Measurements from ENCODE around the gene SENP1.

DNA sequence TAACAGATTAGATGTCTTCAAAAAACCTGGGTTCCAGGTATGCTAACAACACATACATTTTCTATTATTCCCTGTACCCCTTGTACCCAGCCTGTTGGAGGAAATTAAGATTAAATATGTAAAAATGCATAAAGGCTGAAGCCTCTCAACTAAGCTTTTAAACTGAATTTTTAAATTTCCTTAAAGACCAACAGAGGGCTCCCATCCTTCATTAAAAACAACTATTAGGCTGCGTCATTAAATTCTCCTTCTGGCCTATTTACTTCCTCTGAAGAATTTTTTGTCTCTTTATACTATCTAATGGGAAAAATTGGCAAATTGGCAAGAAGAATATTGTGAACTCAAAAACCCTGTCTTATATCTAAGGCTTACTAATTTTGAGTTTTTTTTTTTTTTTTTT, 21.8 kb downstream of the SENP1 start:
- TF ChIP-seq, protein P1, sequence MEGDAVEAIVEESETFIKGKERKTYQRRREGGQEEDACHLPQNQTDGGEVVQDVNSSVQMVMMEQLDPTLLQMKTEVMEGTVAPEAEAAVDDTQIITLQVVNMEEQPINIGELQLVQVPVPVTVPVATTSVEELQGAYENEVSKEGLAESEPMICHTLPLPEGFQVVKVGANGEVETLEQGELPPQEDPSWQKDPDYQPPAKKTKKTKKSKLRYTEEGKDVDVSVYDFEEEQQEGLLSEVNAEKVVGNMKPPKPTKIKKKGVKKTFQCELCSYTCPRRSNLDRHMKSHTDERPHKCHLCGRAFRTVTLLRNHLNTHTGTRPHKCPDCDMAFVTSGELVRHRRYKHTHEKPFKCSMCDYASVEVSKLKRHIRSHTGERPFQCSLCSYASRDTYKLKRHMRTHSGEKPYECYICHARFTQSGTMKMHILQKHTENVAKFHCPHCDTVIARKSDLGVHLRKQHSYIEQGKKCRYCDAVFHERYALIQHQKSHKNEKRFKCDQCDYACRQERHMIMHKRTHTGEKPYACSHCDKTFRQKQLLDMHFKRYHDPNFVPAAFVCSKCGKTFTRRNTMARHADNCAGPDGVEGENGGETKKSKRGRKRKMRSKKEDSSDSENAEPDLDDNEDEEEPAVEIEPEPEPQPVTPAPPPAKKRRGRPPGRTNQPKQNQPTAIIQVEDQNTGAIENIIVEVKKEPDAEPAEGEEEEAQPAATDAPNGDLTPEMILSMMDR (IDR thresholded peaks at IDR 0.05): peak in 3 of 6 experiments; percentile 34 to 42 (median 42)
- TF ChIP-seq POLR2A (IDR thresholded peaks at IDR 0.05): no peak

Data from Peyer's patch (tissue), 4 donors.